Measurements from ENCODE around the gene SLC4A5.
A peak's percentile ranks its signal among the peaks of the same experiment; 100 is the strongest.
"Not testable (repeated sequence)": the region's sequence is repeated elsewhere in the genome, so short reads cannot be mapped to it uniquely, and the experiment has no call there.

The SLC4A5 gene

GRCh38 chr2:74191596-74192380 lies 151.4 kb downstream of the SLC4A5 start:
- DNase-seq = no peak

DNA sequence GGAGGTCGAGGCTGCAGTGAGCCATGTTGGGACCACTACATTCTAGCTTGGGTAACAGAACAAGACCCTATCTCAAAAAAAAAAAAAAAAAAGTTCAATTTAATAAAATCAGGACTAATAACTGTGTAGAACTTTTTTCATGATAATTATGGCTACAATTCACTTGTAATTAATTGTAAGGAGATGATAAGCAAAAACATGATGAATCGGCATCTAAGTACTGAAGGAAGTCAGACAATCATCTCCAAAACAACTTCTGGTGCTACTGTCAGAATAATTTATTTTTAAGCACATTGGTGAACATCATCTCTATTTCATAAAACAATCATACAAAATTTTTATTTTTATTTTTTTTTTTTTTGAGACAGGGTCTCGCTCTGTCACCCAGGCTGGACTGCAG lies 154.5 kb downstream of the SLC4A5 start:
- no peak for DNase-seq

- no peak for DNase-seq
Observed at GRCh38 chr2:74188018-74188601, 155.1 kb downstream of the SLC4A5 start.

GRCh38 chr2:74186706-74187105 lies 156.5 kb downstream of the SLC4A5 start:
- not testable (repeated sequence) for DNase-seq

DNA sequence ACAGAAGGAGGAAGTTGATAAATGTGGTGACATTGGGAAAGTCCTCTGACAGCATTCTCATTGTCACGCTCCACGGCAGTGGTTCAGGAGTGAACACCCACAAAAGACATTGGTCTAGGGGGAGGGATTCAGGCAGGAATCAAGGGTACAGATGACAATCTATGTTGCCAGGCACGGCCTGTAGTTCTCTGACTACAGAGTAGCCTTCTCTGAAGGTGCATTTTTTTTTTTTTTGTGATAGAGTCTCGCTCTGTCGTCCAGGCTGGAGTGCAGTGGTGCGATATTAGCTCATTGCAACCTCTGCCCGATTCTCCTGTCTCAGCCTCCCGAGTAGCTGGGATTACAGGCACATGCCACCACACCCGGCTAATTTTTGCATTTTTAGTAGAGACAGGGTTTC lies 157.2 kb downstream of the SLC4A5 start:
- peak; percentile 60 for DNase-seq

DNA sequence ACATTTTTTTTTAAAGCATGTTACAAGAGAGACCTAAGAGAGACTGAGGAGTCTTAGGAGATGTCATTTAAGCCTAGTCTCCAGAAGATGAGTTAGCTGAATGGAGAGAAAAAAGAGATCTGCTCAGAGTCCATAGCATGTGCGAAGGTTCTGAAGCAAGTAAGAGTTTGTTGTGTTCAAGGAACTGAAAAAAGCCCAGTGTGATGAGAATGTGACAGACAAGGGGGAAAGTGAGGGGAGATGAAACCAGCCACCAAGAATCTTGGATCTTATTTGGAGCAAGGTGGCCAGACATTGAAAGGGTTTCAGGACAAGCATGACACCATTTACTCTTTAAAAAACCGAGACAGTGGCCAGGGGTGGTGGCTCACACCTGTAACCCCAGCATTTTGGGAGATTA lies 159.3 kb downstream of the SLC4A5 start:
- no peak for DNase-seq

DNA sequence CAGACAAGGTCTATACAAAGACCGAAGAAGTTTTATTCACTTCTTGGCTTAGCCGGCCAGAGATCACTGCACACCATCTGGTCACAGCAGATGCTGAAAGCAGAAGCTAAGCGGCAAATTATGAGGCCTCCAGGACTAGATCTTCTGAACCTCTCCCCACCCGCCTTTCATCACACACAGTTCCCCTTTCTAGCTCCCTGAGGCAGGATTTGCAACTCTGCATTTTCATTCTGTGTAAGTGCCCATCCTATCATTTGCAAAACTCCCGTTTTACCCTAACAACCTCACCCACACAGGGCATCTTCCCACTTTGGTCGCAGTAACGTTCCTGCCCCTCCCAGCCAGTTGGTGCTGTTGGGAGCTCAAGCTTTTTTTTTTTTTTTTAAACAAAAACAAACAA lies 161.5 kb downstream of the SLC4A5 start:
- no peak for DNase-seq

DNA sequence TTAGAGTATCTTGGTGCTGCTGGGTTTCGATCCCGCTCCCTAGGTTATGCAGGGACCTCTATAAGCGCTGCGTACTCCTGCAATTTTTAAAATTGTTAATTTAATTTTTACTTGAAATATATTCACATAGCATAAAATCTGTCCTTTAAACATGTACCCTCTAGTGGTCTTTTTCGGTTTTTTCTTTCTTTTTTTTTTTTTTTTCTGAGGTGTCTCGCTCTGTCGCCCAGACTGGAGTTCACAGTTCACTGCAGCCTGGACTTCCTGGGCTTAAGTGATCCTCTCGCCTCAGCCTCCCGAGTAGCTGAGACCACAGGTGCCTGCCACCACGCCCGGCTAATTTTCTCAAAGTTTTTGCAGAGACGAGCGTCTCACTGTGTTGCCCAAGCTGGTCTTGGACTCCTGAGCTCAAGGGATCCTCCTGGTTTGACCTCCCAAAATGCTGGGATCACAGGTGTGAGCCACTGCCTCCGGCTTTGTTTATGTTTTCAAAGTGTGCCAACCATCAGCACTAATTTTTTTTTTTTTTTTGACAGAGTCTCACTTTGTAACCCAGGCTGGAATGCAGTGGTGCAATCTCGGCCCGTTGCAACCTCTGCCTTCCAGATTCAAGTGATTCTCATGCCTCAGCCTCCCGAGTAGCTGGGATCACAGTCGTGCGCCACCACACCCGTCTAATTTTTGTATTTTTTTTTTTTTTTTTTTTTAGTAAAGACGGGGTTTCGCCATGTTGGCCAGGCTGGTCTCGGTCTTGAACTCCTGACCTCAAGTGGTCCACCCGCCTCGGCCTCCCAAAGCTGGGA lies 164.0 kb downstream of the SLC4A5 start:
- peak; percentile 24 for DNase-seq

- peak; percentile 99 for DNase-seq
Observed at GRCh38 chr2:74178211-74179062, 164.8 kb downstream of the SLC4A5 start, which contains the start of gene MOB1A. Gene MOB1A (minus strand): TSS chr2:74178879. CDS start chr2:74178674, 205 bp downstream.

DNA sequence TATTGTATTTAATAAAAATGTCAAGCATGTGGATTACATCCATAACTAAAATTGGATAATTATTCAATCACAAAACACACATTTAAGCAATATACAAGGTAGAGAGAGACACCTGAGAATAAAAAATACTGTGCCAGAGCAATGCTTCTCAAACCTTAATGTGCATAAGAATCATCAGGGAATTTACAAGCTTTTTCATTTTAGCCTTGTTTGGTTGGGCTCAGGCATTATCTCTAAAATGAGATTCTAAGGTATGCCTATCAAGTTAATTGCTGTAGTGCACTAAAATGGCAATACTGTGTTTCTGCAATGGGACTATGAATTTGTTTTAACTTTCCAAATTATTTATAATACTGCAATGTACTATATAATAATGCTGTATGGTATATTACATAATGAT lies 165.5 kb downstream of the SLC4A5 start:
- DNase-seq = no peak

DNA sequence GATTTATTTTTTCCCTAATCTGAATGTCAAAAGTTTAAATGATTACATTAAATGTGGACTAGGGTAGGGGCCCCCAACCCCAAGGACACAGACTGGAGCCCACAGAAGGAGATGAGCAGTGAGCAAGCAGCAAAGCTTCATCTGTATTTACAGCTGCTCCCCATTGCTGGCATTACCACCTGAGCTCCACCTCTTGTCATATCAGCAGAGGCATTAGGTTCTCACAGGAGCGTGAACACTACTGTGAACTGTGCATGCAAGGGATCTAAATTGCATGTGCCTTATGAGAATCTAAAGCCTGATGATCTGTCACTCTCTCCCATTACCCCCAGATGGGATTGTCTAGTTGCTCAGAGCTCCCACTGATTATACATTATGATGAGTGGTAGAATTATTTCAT lies 168.3 kb downstream of the SLC4A5 start:
- no peak for DNase-seq

GRCh38 chr2:74168739-74169138 lies 174.5 kb downstream of the SLC4A5 start:
- no peak for DNase-seq

Measured in activated CD4-positive, alpha-beta T cell treated with anti-CD3 and anti-CD28 coated beads for 48 hours (primary cell).